ENCODE measurements around the gene BST2.

DNA sequence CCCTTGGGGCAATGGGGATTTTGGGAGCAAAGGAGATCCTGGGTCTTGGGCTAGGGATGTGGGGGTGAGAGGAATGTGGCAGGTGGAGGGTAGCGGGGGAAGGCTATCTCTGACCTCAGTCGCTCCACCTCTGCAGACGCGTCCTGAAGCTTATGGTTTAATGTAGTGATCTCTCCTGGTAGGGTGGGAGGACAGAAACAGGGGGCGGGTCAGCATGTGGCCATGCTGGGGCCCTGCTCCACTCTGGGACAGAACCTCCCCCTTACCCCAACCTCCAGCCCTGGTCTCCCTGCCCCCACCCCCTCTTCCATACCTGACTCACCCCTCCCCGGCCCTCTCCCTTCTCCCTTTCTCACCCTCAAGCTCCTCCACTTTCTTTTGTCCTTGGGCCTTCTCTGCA, 1.4 kb downstream of the BST2 start:
- TF ChIP-seq CHD1 (IDR thresholded peaks at IDR 0.05; ENCODE audit: low read depth, low read length) = no peak
- no peak for TF ChIP-seq NFE2L2 (IDR thresholded peaks at IDR 0.05; ENCODE audit: low read depth, low read length)

Data from IMR-90 (cell line).